ENCODE data around the gene ZDHHC4.
"Not testable (repeated sequence)": the region's sequence is repeated elsewhere in the genome, so short reads cannot be mapped to it uniquely, and the experiment has no call there.

ZDHHC4 gene

GRCh38 chr7:6631605-6632004 is 54.4 kb downstream of the ZDHHC4 start:
- Histone ChIP-seq H3K9me2 (replicated peaks; ENCODE audit: insufficient read depth, low read length) (no peaks in the 10 kb centered on the region), H3K4me1 (ENCODE audit: low read length) (no peaks in the 10 kb centered on the region), H3K79me2 (ENCODE audit: low read length) (no peaks in the 10 kb centered on the region), H3K36me3 (replicated peaks; ENCODE audit: insufficient read depth, low read length) (no peaks in the 10 kb centered on the region), H3F3A (ENCODE audit: insufficient read depth, low read length) (no peaks in the 10 kb centered on the region), H3K4me2 (ENCODE audit: low read depth, low read length) (no peak overlapping the region), H2AFZ (ENCODE audit: low read length) (no peak overlapping the region), H3K27me3 (replicated peaks; ENCODE audit: insufficient read depth, low read length) (no peaks in the 10 kb centered on the region), H3K4me3 (ENCODE audit: low read length) (no peak overlapping the region), H3K27ac (ENCODE audit: low read length) (no peak overlapping the region), H3K9me3 (replicated peaks; ENCODE audit: insufficient read depth, low read length) (no peaks in the 10 kb centered on the region), H4K20me1 (ENCODE audit: insufficient read depth, low read length) (no peaks in the 10 kb centered on the region), H3K9ac (ENCODE audit: low read length) (no peak overlapping the region)
- TF ChIP-seq EZH2phosphoT487 (IDR thresholded peaks at IDR 0.05; ENCODE audit: low read length) (no peak), CTCF (IDR thresholded peaks at IDR 0.05; ENCODE audit: low read length) (no peak), EZH2 (optimal IDR thresholded peaks at IDR 0.05; ENCODE audit: low read depth, low read length) (no peak)
- DNase-seq: no peak

- no peaks in the 10 kb centered on the region for H3K9me3 ChIP-seq (replicated peaks; ENCODE audit: insufficient read depth, low read length)
- H3K4me2 ChIP-seq (ENCODE audit: low read depth, low read length): no peak overlapping the region
- H3F3A ChIP-seq (ENCODE audit: insufficient read depth, low read length): no peaks in the 10 kb centered on the region
- no peaks in the 10 kb centered on the region for H3K4me1 ChIP-seq (ENCODE audit: low read length)
- H3K27me3 ChIP-seq (replicated peaks; ENCODE audit: insufficient read depth, low read length): no peaks in the 10 kb centered on the region
- no peaks in the 10 kb centered on the region for H3K9me2 ChIP-seq (replicated peaks; ENCODE audit: insufficient read depth, low read length)
- H3K79me2 ChIP-seq (ENCODE audit: low read length): peaks cover 17% of the 10 kb centered on the region
- no peaks in the 10 kb centered on the region for H4K20me1 ChIP-seq (ENCODE audit: insufficient read depth, low read length)
- H3K4me3 ChIP-seq (ENCODE audit: low read length): no peak overlapping the region
- H3K27ac ChIP-seq (ENCODE audit: low read length): no peak overlapping the region
- no peak for DNase-seq
- H3K36me3 ChIP-seq (replicated peaks; ENCODE audit: insufficient read depth, low read length): no peaks in the 10 kb centered on the region
- no peak overlapping the region for H2AFZ ChIP-seq (ENCODE audit: low read length)
- no peak overlapping the region for H3K9ac ChIP-seq (ENCODE audit: low read length)
- TF ChIP-seq EZH2 (optimal IDR thresholded peaks at IDR 0.05; ENCODE audit: low read depth, low read length) (no peak), EZH2phosphoT487 (IDR thresholded peaks at IDR 0.05; ENCODE audit: low read length) (no peak), CTCF (IDR thresholded peaks at IDR 0.05; ENCODE audit: low read length) (no peak)
Observed at GRCh38 chr7:6634021-6634420, 56.8 kb downstream of the ZDHHC4 start.

- not testable (repeated sequence) for H3K4me3 ChIP-seq (ENCODE audit: low read length); H3K36me3 ChIP-seq (replicated peaks; ENCODE audit: insufficient read depth, low read length); H3K27ac ChIP-seq (ENCODE audit: low read length); H2AFZ ChIP-seq (ENCODE audit: low read length); H4K20me1 ChIP-seq (ENCODE audit: insufficient read depth, low read length); H3K9me3 ChIP-seq (replicated peaks; ENCODE audit: insufficient read depth, low read length); DNase-seq; H3K9ac ChIP-seq (ENCODE audit: low read length); H3K4me2 ChIP-seq (ENCODE audit: low read depth, low read length); H3K4me1 ChIP-seq (ENCODE audit: low read length); H3F3A ChIP-seq (ENCODE audit: insufficient read depth, low read length); H3K27me3 ChIP-seq (replicated peaks; ENCODE audit: insufficient read depth, low read length); H3K9me2 ChIP-seq (replicated peaks; ENCODE audit: insufficient read depth, low read length)
- H3K79me2 ChIP-seq (ENCODE audit: low read length): peaks cover 24% of the 10 kb centered on the region
Observed at GRCh38 chr7:6634971-6635370, 57.7 kb downstream of the ZDHHC4 start.

- H3K36me3 ChIP-seq (replicated peaks; ENCODE audit: insufficient read depth, low read length): no peaks in the 10 kb centered on the region; the same call in 1 of the 2 replicates
- peak within 1 kb of the TSS; percentile 74 for H3K9ac ChIP-seq (ENCODE audit: low read length)
- H3K9me3 ChIP-seq (replicated peaks; ENCODE audit: insufficient read depth, low read length): no peaks in the 10 kb centered on the region
- peak within 1 kb of the TSS; percentile 82 for H3K4me3 ChIP-seq (ENCODE audit: low read length)
- no peaks in the 10 kb centered on the region for H4K20me1 ChIP-seq (ENCODE audit: insufficient read depth, low read length)
- peak within 1 kb of the TSS; percentile 94 for H3K4me2 ChIP-seq (ENCODE audit: low read depth, low read length)
- no peaks in the 10 kb centered on the region for H3K4me1 ChIP-seq (ENCODE audit: low read length)
- H3K27me3 ChIP-seq (replicated peaks; ENCODE audit: insufficient read depth, low read length): no peaks in the 10 kb centered on the region
- no peaks in the 10 kb centered on the region for H3K9me2 ChIP-seq (replicated peaks; ENCODE audit: insufficient read depth, low read length)
- peak within 1 kb of the TSS; percentile 97 for H2AFZ ChIP-seq (ENCODE audit: low read length)
- TF ChIP-seq EZH2phosphoT487 (IDR thresholded peaks at IDR 0.05; ENCODE audit: low read length) (no peak), CTCF (IDR thresholded peaks at IDR 0.05; ENCODE audit: low read length) (no peak), EZH2 (optimal IDR thresholded peaks at IDR 0.05; ENCODE audit: low read depth, low read length) (no peak)
- H3F3A ChIP-seq (ENCODE audit: insufficient read depth, low read length): no peaks in the 10 kb centered on the region
- H3K27ac ChIP-seq (ENCODE audit: low read length): no peak within 1 kb of the TSS
- DNase-seq: peak; percentile 47
- H3K79me2 ChIP-seq (ENCODE audit: low read length): peaks cover 27% of the 10 kb centered on the region
Observed at GRCh38 chr7:6636741-6637543, 59.7 kb downstream of the ZDHHC4 start, which contains the start of gene ZNF316. TSS of gene ZNF316 (plus strand) at chr7:6637318. CDS start at chr7:6642410, 5,092 bp downstream.
